GM19238 (cell line): ENCODE measurements around the gene PLA2G2C.

Experiments used
- DNase-seq: peaks from one replicate; pipeline ENCODE4 v3.0.0; 2011; ENCODE audit warnings: low spot score; ENCODE audit not compliant: insufficient read length

Gene PLA2G2C

GRCh38 chr1:20209471-20209870, 23.2 kb upstream of the PLA2G2C start:
- DNase-seq: no peak

DNA sequence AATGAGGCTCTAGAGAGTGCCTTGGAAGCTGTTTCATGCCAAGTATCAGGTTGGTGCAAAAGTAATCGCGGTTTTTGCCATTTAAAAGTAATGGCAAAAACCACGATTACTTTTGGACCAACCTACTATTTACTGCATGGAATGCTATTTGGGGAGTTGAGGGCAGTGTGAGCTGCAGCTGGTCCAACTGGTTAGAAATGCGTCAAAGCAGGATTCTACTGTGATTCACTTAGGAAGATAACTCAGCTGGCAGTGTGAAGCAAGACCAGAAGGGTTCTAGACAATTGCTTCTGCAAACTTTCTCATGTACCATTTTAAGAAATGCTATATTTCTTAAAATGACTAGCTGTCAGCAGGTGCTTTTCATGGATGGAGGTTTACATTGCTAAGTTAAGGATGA, 21.2 kb upstream of the PLA2G2C start:
- DNase-seq: no peak

DNA sequence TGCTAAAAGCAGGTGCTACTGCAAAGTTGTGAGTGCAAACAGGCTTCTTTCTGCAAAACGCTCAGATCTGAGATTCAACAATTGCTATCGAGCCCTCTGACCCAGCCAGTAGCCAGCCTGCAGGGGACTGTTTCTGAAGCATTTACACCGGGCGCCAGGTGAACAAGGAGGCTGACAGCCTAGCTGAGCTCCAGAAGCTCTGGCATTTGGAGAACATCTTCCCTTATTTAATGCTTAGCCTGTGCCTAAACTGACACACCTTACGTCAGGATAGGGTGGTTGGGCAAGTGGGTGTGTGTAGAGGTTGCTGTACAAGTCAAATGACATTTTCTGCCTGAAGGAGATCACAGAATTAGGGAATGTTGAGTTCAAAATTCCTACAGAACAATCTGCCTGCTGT, 15.8 kb upstream of the PLA2G2C start:
- no peak for DNase-seq

- no peak for DNase-seq
Observed at GRCh38 chr1:20200966-20201365, 14.6 kb upstream of the PLA2G2C start.

DNA sequence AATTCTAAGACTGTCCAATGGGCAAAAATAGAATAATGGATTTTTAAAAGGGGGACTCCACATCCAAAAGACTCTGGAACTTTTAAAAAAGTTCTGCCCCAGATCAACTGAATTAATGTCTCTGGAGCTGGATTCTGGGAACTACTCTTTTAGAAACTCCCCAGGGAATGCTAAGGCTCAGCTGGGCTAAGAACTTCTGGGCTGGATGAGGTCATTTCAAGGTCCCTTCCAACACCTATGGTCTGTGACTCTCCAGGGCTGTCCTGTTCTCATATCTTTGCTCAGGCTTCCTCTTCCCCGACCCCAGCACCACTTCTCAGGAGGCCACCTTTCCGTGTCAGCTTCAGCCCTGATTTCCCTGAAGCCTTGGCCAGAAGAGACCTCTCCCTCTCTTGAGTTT, 13.5 kb upstream of the PLA2G2C start:
- DNase-seq: no peak

DNA sequence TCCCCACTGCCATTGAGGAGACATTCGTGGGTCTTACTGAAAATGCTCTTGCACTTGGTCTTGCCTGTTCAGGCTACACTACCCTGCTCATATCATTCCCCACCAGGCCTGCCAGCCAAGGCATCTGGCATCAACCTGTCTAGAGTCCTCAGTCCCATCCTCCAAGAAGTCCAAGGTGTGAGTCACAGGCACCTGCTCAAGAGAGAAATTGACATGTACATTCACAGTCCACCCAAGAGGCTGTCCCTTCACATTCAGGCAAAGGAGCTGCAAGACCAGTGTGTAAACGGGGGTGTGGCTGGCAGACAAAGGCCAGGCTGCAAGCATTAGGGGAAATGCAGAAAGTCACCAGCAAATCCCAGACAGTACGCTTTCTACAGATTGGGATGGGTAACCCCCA, 13.1 kb upstream of the PLA2G2C start:
- no peak for DNase-seq

GRCh38 chr1:20198918-20199317, 12.6 kb upstream of the PLA2G2C start:
- no peak for DNase-seq

DNA sequence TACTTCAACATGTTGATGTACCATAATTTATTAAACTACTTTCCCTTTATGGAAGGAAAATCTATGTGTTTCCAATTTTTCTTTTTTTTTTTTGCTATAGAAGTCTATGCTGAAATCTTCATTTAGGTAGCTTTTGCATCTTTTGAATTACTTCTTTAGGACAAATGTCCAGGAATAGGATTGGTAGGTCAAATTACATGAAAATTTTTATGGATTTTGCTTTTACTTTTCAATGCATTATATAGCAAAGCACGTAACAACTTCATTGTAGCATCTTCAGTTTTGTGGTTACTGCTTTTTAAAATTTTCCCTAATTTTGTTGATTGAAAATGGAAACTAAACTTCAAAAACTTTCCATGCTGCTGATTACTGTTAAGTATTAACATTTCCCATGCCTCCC, 12.0 kb upstream of the PLA2G2C start:
- no peak for DNase-seq

DNA sequence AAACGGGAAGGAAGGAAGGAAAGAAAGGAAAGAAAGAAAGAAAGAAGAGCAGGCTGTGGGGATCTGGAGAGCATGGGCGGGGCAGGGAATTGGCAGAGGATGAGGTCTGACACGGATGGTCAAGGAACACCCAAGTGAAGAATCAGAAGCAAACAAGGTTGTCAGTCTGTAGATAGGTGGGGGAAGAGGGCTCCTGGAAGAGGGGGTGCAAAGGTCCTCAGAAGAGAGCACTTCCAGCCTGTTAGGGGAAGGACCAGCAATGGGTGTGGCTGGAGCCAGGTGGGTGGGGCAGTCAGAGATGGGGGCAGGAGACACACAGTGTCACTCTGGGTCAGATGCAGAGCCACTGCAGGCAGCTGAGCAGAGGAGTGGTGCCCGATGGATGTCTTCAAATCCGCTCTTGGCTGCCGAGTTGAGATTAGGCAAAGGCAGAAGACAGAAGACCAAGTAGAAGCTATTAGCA, 11.0 kb upstream of the PLA2G2C start:
- no peak for DNase-seq

- DNase-seq: no peak
Observed at GRCh38 chr1:20195462-20195780, 9.1 kb upstream of the PLA2G2C start.

DNA sequence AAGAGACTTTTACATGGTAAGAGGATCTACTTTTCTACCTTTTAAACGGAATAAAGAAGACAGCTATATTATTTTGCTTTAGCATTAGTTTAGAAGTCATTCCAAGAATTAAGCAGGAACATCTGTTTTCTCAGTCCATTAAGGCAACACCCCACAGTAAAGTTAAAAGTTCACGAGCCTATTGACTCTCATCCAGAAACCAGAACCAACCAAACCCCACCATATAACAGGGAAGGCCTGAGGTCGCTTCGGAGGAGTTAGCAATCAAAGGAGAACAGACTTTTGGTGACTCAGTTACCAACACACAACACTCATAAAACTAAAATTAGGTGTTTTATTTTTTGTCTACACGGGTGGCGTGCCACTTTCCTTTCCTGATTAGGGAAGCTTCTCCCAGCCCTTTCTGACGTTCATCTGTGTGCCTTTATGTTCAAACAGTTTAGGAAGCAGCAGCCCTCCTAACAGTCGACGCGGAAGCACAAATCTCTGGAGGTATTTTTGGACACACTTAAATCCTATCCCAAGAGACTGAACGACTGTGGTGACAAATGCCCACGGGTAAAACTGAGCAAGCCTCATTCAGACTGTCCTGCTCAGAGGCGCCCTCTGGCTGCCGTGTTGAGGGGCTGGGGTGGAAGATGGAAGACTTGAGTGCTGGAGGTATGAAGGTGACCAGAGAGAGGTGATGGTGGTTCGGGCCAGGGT, 8.6 kb upstream of the PLA2G2C start:
- DNase-seq: peak; percentile 40

- no peak for DNase-seq
Observed at GRCh38 chr1:20194224-20194623, 7.9 kb upstream of the PLA2G2C start.

- no peak for DNase-seq
Observed at GRCh38 chr1:20192871-20193411, 6.6 kb upstream of the PLA2G2C start.

DNA sequence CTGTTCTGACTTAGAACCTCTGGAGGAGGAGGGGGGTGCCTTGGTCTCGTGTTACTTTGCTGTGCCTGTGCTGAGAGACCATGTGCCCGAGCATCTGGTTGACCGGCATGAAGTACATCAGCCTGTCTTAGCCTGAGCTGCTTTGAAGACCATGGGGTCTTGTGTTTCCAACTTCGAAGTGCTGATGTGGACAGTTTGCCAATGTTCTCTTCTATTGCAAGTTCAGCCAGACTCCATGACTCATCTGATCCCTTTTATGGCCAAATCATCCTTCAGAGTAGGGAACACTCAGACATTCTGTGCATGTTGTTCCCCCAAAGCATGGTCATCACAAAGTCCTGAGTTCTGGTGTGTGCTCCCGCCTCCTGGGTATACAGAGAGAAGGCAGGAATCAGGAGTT, 6.0 kb upstream of the PLA2G2C start:
- no peak for DNase-seq

- DNase-seq: no peak
Observed at GRCh38 chr1:20191266-20191825, 5.0 kb upstream of the PLA2G2C start.

GRCh38 chr1:20190256-20191160, 4.2 kb upstream of the PLA2G2C start:
- no peak for DNase-seq

DNA sequence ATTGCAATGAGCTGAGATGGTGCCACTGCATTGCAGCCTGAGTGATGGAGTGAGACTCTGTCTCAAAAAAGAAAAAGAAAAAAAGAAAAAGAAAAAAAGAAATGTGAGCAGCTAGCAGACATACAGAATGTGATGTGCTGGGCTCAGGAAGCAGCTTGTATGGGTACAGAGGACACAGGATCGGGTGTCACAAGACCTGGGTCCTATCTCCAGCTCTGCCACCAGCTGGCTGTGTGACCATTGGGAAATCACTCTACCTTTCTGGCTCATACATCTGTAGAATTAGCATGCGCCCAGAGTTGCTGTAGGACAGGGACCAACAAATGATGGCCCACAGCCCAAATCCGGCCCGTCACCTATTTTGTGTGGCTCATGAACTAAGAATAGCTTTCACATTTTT, 3.3 kb upstream of the PLA2G2C start:
- no peak for DNase-seq

DNA sequence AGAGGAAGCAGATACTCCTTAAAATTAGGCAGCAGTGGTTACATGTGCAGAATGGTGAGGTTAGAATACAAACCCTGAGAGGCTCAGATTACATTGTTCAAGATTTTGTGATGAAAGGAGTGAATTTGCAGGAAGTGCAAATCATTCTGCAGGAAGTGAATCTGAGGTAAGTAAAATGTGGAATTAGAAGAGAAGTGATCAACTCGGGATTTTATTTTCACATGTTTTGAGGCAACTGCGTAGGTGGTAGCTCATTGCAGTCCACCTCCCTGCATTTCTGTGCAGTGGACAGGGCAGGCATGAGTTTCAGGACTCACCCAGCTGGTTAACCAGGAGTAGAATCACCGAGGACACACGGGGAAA, 2.1 kb upstream of the PLA2G2C start:
- DNase-seq: no peak

GRCh38 chr1:20187813-20188454, 1.6 kb upstream of the PLA2G2C start:
- DNase-seq: no peak

DNA sequence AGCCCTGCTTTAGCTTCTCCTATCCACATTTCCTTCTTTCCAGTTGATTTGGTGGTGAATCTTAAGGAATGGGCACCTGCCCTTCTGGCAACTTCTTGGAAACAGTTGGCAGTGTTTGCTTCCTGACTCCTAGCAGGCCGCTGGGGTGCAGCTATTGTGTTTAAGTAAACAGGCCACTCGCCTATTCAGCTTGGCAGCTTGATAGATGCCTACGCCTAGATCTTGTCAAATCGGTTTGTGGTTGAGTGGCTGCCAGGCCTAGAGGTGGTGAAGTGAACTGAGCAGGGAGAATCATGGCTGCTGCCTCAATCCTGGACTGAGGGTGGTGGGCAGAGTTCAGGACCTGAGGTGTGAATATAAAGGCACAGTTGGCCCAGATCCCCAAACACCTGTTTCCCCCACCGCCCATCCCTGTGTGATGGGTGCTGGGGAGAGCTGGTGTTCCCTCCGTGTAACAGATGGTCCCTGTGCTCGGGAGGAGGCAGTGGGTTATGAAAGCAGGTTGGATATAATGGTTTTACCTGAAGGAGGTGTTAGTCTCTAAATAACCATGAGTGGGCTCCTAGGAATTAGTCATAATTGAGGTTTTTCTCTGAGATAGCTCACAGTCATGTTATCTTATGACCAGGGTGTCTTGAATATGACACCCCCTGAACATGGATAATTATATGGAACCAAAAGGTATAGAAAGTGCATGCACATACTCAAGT, 940 bp upstream of the PLA2G2C start:
- no peak for DNase-seq
